ENCODE results near the gene RNF223.
"Not testable (repeated sequence)": the region's sequence is repeated elsewhere in the genome, so short reads cannot be mapped to it uniquely, and the experiment has no call there.

DNA sequence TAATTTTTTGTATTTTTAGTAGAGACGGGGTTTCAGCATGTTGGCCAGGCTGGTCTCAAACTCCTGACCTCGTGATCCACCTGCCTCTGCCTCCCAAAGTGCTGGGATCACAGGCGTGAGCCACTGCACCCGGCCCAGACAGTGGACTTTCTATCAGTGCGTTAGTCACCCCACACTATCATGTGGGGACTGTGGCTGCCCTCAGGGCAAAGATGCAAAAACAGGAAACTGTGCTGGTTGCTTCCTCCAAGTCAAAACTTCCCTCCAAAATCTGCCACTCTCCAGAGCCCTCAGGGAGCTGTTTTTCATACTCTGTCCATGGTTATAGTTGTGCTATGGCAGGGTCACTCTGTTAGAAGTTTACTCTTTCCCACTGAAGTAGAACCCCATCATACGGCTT lies 30.0 kb upstream of the RNF223 start:
- TF ChIP-seq CTCF, EP300 (IDR thresholded peaks at IDR 0.05): not testable (repeated sequence)

All from stomach (tissue), 4 donors.